GM23248 (cell line): ENCODE data around the gene TUBB3.

Source experiments
- EZH2 ChIP-seq: fragments of 200-600 bp; sonication (generic); IDR thresholded peaks from 2 replicates; pipeline ENCODE4 v1.6.1; 2018; ENCODE audit warnings: antibody characterized with exemption, mild to moderate bottlenecking; ENCODE audit not compliant: insufficient read depth, poor library complexity, severe bottlenecking
- EZH2phosphoT487 ChIP-seq: fragments of 200-600 bp; sonication (generic); IDR thresholded peaks from 2 replicates; pipeline ENCODE4 v1.6.1; 2018; ENCODE audit warnings: antibody characterized with exemption, moderate library complexity, mild to moderate bottlenecking, low read depth; ENCODE audit not compliant: insufficient read depth

- TF ChIP-seq EZH2 (no peak), EZH2phosphoT487 (no peak)
Measured at GRCh38 chr16:89973654-89974335, 50.7 kb downstream of the TUBB3 start.
